IMR-90 (cell line): ENCODE results near the gene SMC1A. TPM values are rescaled to one million over a fixed set of nuclear protein-coding genes. Genes with fewer than 3 reads are reported as not detected.

Experiments used
- ATAC-seq: fragments of 200-7000 bp; cut with Tn5 transposase; 2 replicates; pipeline ENCODE4 v1.9.1; 2020; ENCODE audit warnings: low read depth, mild to moderate bottlenecking, moderate library complexity
- BruUV-seq: library from RNA; stranded (reverse); fragments of 400-500 nt; replicated peaks from 2 replicates; lab custom pipeline; 2021; lab: Mats Ljungman, UMichigan
- CTCF ChIA-PET: fragments of 300-600 bp; formaldehyde crosslinking; extraction: SDS; loops from one replicate; lab custom pipeline; 2021; ENCODE audit warnings: antibody characterized with exemption; lab: Yijun Ruan, JAX
- POLR2A ChIA-PET: fragments of 300-600 bp; sonication (Branson Sonifier 250); formaldehyde crosslinking; loops from one replicate; lab custom pipeline; 2022; ENCODE audit warnings: antibody characterized with exemption; ENCODE audit not compliant: unreplicated experiment; lab: Charles Lee
- DNase-seq: peaks from one replicate; pipeline ENCODE4 v3.0.0; 2013
- H2AFZ ChIP-seq: replicated peaks from 2 replicates; pipeline ENCODE3; 2013; ENCODE audit warnings: low read length, mild to moderate bottlenecking; ENCODE audit not compliant: poor library complexity
- H2AK5ac ChIP-seq: 2 replicates; pipeline ENCODE4 v1.6.1; 2013; ENCODE audit warnings: low read depth, low read length, inconsistent platforms
- H2AK9ac ChIP-seq: replicated peaks from 2 replicates; pipeline ENCODE3; 2013; ENCODE audit warnings: mild to moderate bottlenecking, low read depth, low read length, moderate library complexity; ENCODE audit not compliant: poor library complexity
- H2BK120ac ChIP-seq: 2 replicates; pipeline ENCODE4 v1.6.1; 2013; ENCODE audit warnings: low read depth, low read length, inconsistent platforms
- H2BK15ac ChIP-seq: 3 replicates; pipeline ENCODE4 v1.6.1; 2013; ENCODE audit warnings: low read depth, low read length, inconsistent platforms
- H2BK20ac ChIP-seq: 2 replicates; pipeline ENCODE4 v1.6.1; 2013; ENCODE audit warnings: low read depth, mild to moderate bottlenecking, inconsistent platforms, low read length, moderate library complexity
- H2BK5ac ChIP-seq: 2 replicates; pipeline ENCODE4 v1.6.1; 2013; ENCODE audit warnings: mild to moderate bottlenecking, low read depth, low read length, inconsistent platforms; ENCODE audit not compliant: poor library complexity, severe bottlenecking
- H3K14ac ChIP-seq: replicated peaks from 2 replicates; pipeline ENCODE4 v1.6.1; 2013; ENCODE audit warnings: low read depth, low read length, inconsistent platforms
- H3K18ac ChIP-seq: 2 replicates; pipeline ENCODE4 v1.6.1; 2013; ENCODE audit warnings: low read depth, low read length, control low read depth
- H3K23ac ChIP-seq: 2 replicates; pipeline ENCODE4 v1.6.1; 2013; ENCODE audit warnings: low read depth, low read length, inconsistent platforms
- H3K27ac ChIP-seq: 2 replicates; pipeline ENCODE4 v1.5.1; 2013; ENCODE audit warnings: mild to moderate bottlenecking, control low read depth, low read length; ENCODE audit not compliant: insufficient read depth
- H3K27me3 ChIP-seq: 2 replicates; pipeline ENCODE4 v1.6.1; 2013; ENCODE audit warnings: low read length; ENCODE audit not compliant: control insufficient read depth, insufficient read depth
- H3K36me3 ChIP-seq: 2 replicates; pipeline ENCODE4 v1.6.1; 2013; ENCODE audit warnings: low read length, mixed read lengths; ENCODE audit not compliant: control insufficient read depth, insufficient read depth
- H3K4ac ChIP-seq: 2 replicates; pipeline ENCODE4 v1.6.1; 2013; ENCODE audit warnings: low read depth, low read length, inconsistent platforms
- H3K4me1 ChIP-seq: 2 replicates; pipeline ENCODE4 v1.6.1; 2013; ENCODE audit warnings: low read length, mixed read lengths; ENCODE audit not compliant: control insufficient read depth, insufficient read depth
- H3K4me2 ChIP-seq: 2 replicates; pipeline ENCODE4 v1.6.1; 2013; ENCODE audit warnings: low read depth, mild to moderate bottlenecking, control low read depth, low read length, moderate library complexity
- H3K4me3 ChIP-seq: 2 replicates; pipeline ENCODE4 v1.5.1; 2013; ENCODE audit warnings: low read depth, mild to moderate bottlenecking, control low read depth, low read length, moderate library complexity; ENCODE audit not compliant: insufficient read depth
- H3K56ac ChIP-seq: 2 replicates; pipeline ENCODE4 v1.6.1; 2013; ENCODE audit warnings: low read length, inconsistent platforms; ENCODE audit not compliant: insufficient read depth; ENCODE audit errors: extremely low read depth
- H3K79me1 ChIP-seq, 2 experiments: 2 replicates each; pipeline ENCODE4 v1.6.1; 2013; ENCODE audit warnings: low read length in 2 of 2, inconsistent platforms in 1 of 2, low read depth in 1 of 2
- H3K9ac ChIP-seq: 2 replicates; pipeline ENCODE4 v1.6.1; 2013; ENCODE audit warnings: low read depth, low read length, control low read depth
- H3K9me1 ChIP-seq: 2 replicates; pipeline ENCODE4 v1.6.1; 2013; ENCODE audit warnings: low read length, inconsistent platforms; ENCODE audit not compliant: insufficient read depth
- H3K9me3 ChIP-seq: 2 replicates; pipeline ENCODE4 v1.6.1; 2013; ENCODE audit warnings: low read length; ENCODE audit not compliant: control insufficient read depth, insufficient read depth
- H4K20me1 ChIP-seq: 2 replicates; pipeline ENCODE4 v1.6.1; 2013; ENCODE audit warnings: low read length, inconsistent platforms; ENCODE audit not compliant: insufficient read depth
- H4K5ac ChIP-seq: 2 replicates; pipeline ENCODE4 v1.6.1; 2013; ENCODE audit warnings: mild to moderate bottlenecking, low read depth, low read length, control low read depth
- H4K8ac ChIP-seq, 2 experiments: 2 replicates each; pipeline ENCODE4 v1.6.1; 2013; ENCODE audit warnings: low read depth in 2 of 2, low read length in 2 of 2, control low read depth in 1 of 2, inconsistent platforms in 1 of 2
- H4K91ac ChIP-seq: 2 replicates; pipeline ENCODE4 v1.6.1; 2013; ENCODE audit warnings: low read depth, low read length, inconsistent platforms; ENCODE audit not compliant: insufficient read depth
- BHLHE40 ChIP-seq: fragments of 150-350 bp; IDR thresholded peaks from 2 replicates; pipeline ENCODE4 v1.6.1; 2016; ENCODE audit warnings: mild to moderate bottlenecking, low read depth, low read length
- MAFK ChIP-seq: IDR thresholded peaks from 2 replicates; pipeline ENCODE4 v1.6.1; 2012; ENCODE audit warnings: low read depth, low read length, improper control_type of control experiment
- POLR2A ChIP-seq: IDR thresholded peaks from 2 replicates; pipeline ENCODE4 v1.6.1; 2012; ENCODE audit warnings: mild to moderate bottlenecking, low read depth, low read length
- RCOR1 ChIP-seq: IDR thresholded peaks from 2 replicates; pipeline ENCODE4 v1.6.1; 2012; ENCODE audit warnings: mild to moderate bottlenecking, low read length, improper control_type of control experiment; ENCODE audit not compliant: insufficient replicate concordance
- RFX5 ChIP-seq: IDR thresholded peaks from 2 replicates; pipeline ENCODE4 v1.8.0; 2012; ENCODE audit warnings: low read depth, mild to moderate bottlenecking, low read length, moderate library complexity
- dilution Hi-C: fragments of 300-500 bp; cut with HindIII; formaldehyde crosslinking; loops from one replicate; pipeline ENCODE4 v1.14.3; 2018; ENCODE audit warnings: low sequenced_read_pairs; ENCODE audit not compliant: unreplicated experiment
- in situ Hi-C: fragments of 300-500 bp; cut with MboI; formaldehyde crosslinking; loops from 3 replicates; pipeline ENCODE4 v1.14.3; 2019; ENCODE audit warnings: low sequenced_read_pairs, inconsistent platforms, mixed read lengths
- intact Hi-C: fragments of 100-400 bp; cut with micrococcal nuclease; formaldehyde crosslinking; loops from 2 replicates; pipeline ENCODE4 v1.10.0; 2022
- polyA plus RNA-seq, 3 experiments: library from polyadenylated mRNA; depleted of rRNA; stranded (reverse); fragments of >200 nt; gene quantifications; 2 replicates each; pipeline ENCODE4 v1.2.3, GENCODE V29; 2012; ENCODE audit warnings: low replicate concordance in 1 of 3
- total RNA-seq: library from RNA; depleted of rRNA; stranded (reverse); fragments of >200 nt; gene quantifications from 2 replicates; pipeline ENCODE4 v1.2.3, GENCODE V29; 2012
- TF ChIP-seq, protein P1 (sequence below): fragments of 150-350 bp; IDR thresholded peaks from 2 replicates; pipeline ENCODE4 v1.6.1; 2016; ENCODE audit warnings: low read depth, mild to moderate bottlenecking, low read length, moderate library complexity, borderline replicate concordance
- TF ChIP-seq, protein P2 (sequence below): fragments of 150-350 bp; IDR thresholded peaks from 2 replicates; pipeline ENCODE4 v1.6.1; 2017; ENCODE audit warnings: mild to moderate bottlenecking, antibody characterized with exemption, low read length, low read depth

SMC1A gene
- total and polyA plus RNA-seq, 2 of the 4 experiments (the other 2 are of a cell fraction): 35.8 to 41.0 TPM

DNA sequence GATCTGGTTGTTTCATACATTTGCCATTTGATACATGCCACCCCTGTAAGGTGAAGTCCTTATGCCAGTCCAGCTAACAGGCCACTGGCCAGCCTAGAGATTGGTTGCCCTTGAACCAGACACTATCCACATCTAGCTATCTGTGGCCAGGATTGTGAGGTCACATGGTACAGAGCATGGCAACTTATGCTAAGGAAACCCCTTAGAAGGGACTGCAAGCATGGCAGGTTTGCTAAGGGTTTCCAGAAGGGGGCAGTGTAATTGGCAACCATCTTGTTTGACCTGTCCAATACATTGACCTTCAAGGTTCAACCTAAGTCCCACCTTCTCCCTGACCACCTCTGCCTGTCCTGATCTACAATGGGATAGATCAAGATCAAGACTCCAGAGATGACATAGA lies 47.5 kb downstream of the SMC1A start:
- intact Hi-C loops (no loop called here), in situ Hi-C loops (no loop called here), dilution Hi-C loops (no loop called here)
- no peak overlapping the region for H4K5ac ChIP-seq
- peaks cover 17% of the 10 kb centered on the region for H3K36me3 ChIP-seq
- H3K9ac ChIP-seq: no peak overlapping the region
- CTCF ChIA-PET: no interaction called here
- no peak overlapping the region for H3K27ac ChIP-seq
- H3K23ac ChIP-seq: no peak overlapping the region
- no peak overlapping the region for H2BK120ac ChIP-seq
- BruUV-seq: no TSS peak
- H2AK9ac ChIP-seq: no peak overlapping the region
- H3K56ac ChIP-seq: no peak overlapping the region
- no peak overlapping the region for H4K8ac ChIP-seq
- H2BK20ac ChIP-seq: no peak overlapping the region
- H3K4me1 ChIP-seq: peaks cover 2% of the 10 kb centered on the region; the same call in 1 of the 2 replicates
- TF ChIP-seq, protein P1, sequence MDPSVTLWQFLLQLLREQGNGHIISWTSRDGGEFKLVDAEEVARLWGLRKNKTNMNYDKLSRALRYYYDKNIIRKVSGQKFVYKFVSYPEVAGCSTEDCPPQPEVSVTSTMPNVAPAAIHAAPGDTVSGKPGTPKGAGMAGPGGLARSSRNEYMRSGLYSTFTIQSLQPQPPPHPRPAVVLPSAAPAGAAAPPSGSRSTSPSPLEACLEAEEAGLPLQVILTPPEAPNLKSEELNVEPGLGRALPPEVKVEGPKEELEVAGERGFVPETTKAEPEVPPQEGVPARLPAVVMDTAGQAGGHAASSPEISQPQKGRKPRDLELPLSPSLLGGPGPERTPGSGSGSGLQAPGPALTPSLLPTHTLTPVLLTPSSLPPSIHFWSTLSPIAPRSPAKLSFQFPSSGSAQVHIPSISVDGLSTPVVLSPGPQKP: no peak
- TF ChIP-seq RCOR1 (no peak), POLR2A (no peak), RFX5 (no peak), MAFK (no peak), BHLHE40 (no peak)
- TF ChIP-seq, protein P2, sequence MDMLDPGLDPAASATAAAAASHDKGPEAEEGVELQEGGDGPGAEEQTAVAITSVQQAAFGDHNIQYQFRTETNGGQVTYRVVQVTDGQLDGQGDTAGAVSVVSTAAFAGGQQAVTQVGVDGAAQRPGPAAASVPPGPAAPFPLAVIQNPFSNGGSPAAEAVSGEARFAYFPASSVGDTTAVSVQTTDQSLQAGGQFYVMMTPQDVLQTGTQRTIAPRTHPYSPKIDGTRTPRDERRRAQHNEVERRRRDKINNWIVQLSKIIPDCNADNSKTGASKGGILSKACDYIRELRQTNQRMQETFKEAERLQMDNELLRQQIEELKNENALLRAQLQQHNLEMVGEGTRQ: no peak
- no peak for ATAC-seq
- H3K79me1 ChIP-seq: no peaks in the 10 kb centered on the region
- H3K27me3 ChIP-seq: peaks cover 2% of the 10 kb centered on the region; the same call in 1 of the 2 replicates
- no peaks in the 10 kb centered on the region for H3K9me1 ChIP-seq
- no peak overlapping the region for H2AK5ac ChIP-seq
- no peaks in the 10 kb centered on the region for H4K20me1 ChIP-seq
- H2BK15ac ChIP-seq: no peak overlapping the region
- no peak overlapping the region for H3K4ac ChIP-seq
- no peak for DNase-seq
- H3K4me3 ChIP-seq: no peak overlapping the region
- no peak overlapping the region for H2BK5ac ChIP-seq
- POLR2A ChIA-PET: no interaction called here
- no peak overlapping the region for H3K14ac ChIP-seq
- H3K9me3 ChIP-seq: no peaks in the 10 kb centered on the region
- H2AFZ ChIP-seq: no peak overlapping the region
- no peak overlapping the region for H3K4me2 ChIP-seq
- no peak overlapping the region for H4K91ac ChIP-seq
- no peak overlapping the region for H3K18ac ChIP-seq
